H1 (cell line): ENCODE measurements around the gene KCNMA1. TPM values are rescaled to one million over a fixed set of nuclear protein-coding genes. Genes with fewer than 3 reads are reported as not detected.

ENCODE experiments used
- BCL11A ChIP-seq, 2 experiments: IDR thresholded peaks; one replicate each; pipeline ENCODE4 v1.6.1; 2011; ENCODE audit warnings: low read depth in 2 of 2, low read length in 2 of 2, mild to moderate bottlenecking in 2 of 2
- CTBP2 ChIP-seq: IDR thresholded peaks from 2 replicates; pipeline ENCODE4 v1.7.0; 2011; ENCODE audit warnings: borderline replicate concordance, mild to moderate bottlenecking, moderate library complexity, mixed read lengths, low read length; ENCODE audit not compliant: insufficient read depth, insufficient read length
- RXRA ChIP-seq: IDR thresholded peaks from 2 replicates; pipeline ENCODE4 v1.6.1; 2011; ENCODE audit warnings: low read depth, mild to moderate bottlenecking, low read length, moderate library complexity; ENCODE audit not compliant: insufficient read depth
- SIN3A ChIP-seq, 2 experiments: IDR thresholded peaks in 1 of 2; conservative IDR thresholded peaks in 1 of 2; 2 replicates each; pipeline ENCODE4 v1.6.1; 2011 to 2012; ENCODE audit warnings: low read length in 2 of 2, improper control_type of control experiment in 1 of 2, low read depth in 1 of 2, mild to moderate bottlenecking in 1 of 2
- polyA plus RNA-seq, 7 experiments: library from polyadenylated mRNA; depleted of rRNA in 3 of 7; stranded (reverse) in 5 of 7; unstranded in 2 of 7; fragments of >200 nt in 5 of 7; fragments of 200-250 nt in 2 of 7; gene quantifications; 1 replicate in 5 of 7; 2 replicates in 1 of 7; 4 replicates in 1 of 7; pipeline versions ENCODE4 v1.2.1 to v1.2.3, GENCODE V29; 2011 to 2013; ENCODE audit warnings: missing spikeins in 2 of 7, mixed read lengths in 2 of 7
- total RNA-seq: library from RNA; stranded (reverse); fragmentation: NEBNext Ultra II Directional; extraction: Animal tissue kit (Norgen Biotek cat#: 25700); gene quantifications from 2 replicates; pipeline ENCODE4 v1.2.1, GENCODE V29; 2021
- TF ChIP-seq, protein P1 (sequence below): fragments of 300-600 bp; sonication (generic); IDR thresholded peaks from 2 replicates; pipeline ENCODE4 v1.7.1; 2012; ENCODE audit warnings: low read length, moderate library complexity, mild to moderate bottlenecking, inconsistent platforms; ENCODE audit not compliant: insufficient replicate concordance
- TF ChIP-seq, protein P2 (sequence below): IDR thresholded peaks from 2 replicates; pipeline ENCODE4 v1.6.1; 2011; ENCODE audit warnings: low read length, improper control_type of control experiment
- TF ChIP-seq, protein P3 (sequence below), 3 experiments: IDR thresholded peaks; 1 replicate in 2 of 3; 2 replicates in 1 of 3; pipeline versions ENCODE4 v1.5.1 to v1.6.1; 2011; ENCODE audit warnings: low read length in 3 of 3, mild to moderate bottlenecking in 3 of 3, inconsistent platforms in 2 of 3, low read depth in 1 of 3, moderate library complexity in 1 of 3; ENCODE audit not compliant: insufficient read depth in 1 of 3; ENCODE audit errors: control extremely low read depth in 1 of 3

KCNMA1 gene
- total and polyA plus RNA-seq, 2 of the 8 experiments (the other 6 are each of a cell fraction or from before 2014, with no cell fraction given) = 10.2 to 11.1 TPM

DNA sequence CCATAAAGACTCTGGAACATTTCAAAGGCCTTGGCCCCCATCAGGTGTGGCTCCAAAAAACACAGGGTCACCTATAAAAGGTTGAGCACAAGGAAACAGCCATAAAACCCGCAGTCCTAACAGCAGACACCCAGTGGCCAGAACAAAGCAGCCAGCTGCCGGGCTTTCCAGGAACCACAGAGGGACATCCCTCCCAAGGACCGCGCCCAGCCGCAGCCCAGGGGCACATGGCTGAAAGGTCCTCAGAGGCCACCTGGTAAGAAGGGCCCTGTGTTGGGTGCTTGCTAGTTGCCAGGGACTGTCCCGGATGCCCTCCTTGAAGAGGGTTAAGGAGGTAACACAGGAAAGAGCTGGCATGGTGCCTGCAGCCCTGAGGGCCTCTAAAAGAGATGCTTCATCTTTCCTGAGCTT lies 32.7 kb downstream of the KCNMA1 start (continued):
- TF ChIP-seq, protein P1, sequence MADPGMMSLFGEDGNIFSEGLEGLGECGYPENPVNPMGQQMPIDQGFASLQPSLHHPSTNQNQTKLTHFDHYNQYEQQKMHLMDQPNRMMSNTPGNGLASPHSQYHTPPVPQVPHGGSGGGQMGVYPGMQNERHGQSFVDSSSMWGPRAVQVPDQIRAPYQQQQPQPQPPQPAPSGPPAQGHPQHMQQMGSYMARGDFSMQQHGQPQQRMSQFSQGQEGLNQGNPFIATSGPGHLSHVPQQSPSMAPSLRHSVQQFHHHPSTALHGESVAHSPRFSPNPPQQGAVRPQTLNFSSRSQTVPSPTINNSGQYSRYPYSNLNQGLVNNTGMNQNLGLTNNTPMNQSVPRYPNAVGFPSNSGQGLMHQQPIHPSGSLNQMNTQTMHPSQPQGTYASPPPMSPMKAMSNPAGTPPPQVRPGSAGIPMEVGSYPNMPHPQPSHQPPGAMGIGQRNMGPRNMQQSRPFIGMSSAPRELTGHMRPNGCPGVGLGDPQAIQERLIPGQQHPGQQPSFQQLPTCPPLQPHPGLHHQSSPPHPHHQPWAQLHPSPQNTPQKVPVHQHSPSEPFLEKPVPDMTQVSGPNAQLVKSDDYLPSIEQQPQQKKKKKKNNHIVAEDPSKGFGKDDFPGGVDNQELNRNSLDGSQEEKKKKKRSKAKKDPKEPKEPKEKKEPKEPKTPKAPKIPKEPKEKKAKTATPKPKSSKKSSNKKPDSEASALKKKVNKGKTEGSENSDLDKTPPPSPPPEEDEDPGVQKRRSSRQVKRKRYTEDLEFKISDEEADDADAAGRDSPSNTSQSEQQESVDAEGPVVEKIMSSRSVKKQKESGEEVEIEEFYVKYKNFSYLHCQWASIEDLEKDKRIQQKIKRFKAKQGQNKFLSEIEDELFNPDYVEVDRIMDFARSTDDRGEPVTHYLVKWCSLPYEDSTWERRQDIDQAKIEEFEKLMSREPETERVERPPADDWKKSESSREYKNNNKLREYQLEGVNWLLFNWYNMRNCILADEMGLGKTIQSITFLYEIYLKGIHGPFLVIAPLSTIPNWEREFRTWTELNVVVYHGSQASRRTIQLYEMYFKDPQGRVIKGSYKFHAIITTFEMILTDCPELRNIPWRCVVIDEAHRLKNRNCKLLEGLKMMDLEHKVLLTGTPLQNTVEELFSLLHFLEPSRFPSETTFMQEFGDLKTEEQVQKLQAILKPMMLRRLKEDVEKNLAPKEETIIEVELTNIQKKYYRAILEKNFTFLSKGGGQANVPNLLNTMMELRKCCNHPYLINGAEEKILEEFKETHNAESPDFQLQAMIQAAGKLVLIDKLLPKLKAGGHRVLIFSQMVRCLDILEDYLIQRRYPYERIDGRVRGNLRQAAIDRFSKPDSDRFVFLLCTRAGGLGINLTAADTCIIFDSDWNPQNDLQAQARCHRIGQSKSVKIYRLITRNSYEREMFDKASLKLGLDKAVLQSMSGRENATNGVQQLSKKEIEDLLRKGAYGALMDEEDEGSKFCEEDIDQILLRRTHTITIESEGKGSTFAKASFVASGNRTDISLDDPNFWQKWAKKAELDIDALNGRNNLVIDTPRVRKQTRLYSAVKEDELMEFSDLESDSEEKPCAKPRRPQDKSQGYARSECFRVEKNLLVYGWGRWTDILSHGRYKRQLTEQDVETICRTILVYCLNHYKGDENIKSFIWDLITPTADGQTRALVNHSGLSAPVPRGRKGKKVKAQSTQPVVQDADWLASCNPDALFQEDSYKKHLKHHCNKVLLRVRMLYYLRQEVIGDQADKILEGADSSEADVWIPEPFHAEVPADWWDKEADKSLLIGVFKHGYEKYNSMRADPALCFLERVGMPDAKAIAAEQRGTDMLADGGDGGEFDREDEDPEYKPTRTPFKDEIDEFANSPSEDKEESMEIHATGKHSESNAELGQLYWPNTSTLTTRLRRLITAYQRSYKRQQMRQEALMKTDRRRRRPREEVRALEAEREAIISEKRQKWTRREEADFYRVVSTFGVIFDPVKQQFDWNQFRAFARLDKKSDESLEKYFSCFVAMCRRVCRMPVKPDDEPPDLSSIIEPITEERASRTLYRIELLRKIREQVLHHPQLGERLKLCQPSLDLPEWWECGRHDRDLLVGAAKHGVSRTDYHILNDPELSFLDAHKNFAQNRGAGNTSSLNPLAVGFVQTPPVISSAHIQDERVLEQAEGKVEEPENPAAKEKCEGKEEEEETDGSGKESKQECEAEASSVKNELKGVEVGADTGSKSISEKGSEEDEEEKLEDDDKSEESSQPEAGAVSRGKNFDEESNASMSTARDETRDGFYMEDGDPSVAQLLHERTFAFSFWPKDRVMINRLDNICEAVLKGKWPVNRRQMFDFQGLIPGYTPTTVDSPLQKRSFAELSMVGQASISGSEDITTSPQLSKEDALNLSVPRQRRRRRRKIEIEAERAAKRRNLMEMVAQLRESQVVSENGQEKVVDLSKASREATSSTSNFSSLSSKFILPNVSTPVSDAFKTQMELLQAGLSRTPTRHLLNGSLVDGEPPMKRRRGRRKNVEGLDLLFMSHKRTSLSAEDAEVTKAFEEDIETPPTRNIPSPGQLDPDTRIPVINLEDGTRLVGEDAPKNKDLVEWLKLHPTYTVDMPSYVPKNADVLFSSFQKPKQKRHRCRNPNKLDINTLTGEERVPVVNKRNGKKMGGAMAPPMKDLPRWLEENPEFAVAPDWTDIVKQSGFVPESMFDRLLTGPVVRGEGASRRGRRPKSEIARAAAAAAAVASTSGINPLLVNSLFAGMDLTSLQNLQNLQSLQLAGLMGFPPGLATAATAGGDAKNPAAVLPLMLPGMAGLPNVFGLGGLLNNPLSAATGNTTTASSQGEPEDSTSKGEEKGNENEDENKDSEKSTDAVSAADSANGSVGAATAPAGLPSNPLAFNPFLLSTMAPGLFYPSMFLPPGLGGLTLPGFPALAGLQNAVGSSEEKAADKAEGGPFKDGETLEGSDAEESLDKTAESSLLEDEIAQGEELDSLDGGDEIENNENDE = no peak
- TF ChIP-seq SIN3A (conservative IDR thresholded peaks at IDR 0.05 in 1 of 2, IDR thresholded peaks at IDR 0.05 in 1 of 2; ENCODE audit: low read depth in 1 of 2, low read length in 2 of 2) (no peak), RXRA (no peak), CTBP2 (no peak), BCL11A (IDR thresholded peaks at IDR 0.05; ENCODE audit: low read depth in 2 of 2, low read length in 2 of 2) (no peak)
- TF ChIP-seq, protein P2, sequence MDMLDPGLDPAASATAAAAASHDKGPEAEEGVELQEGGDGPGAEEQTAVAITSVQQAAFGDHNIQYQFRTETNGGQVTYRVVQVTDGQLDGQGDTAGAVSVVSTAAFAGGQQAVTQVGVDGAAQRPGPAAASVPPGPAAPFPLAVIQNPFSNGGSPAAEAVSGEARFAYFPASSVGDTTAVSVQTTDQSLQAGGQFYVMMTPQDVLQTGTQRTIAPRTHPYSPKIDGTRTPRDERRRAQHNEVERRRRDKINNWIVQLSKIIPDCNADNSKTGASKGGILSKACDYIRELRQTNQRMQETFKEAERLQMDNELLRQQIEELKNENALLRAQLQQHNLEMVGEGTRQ = no peak
- TF ChIP-seq, protein P3, sequence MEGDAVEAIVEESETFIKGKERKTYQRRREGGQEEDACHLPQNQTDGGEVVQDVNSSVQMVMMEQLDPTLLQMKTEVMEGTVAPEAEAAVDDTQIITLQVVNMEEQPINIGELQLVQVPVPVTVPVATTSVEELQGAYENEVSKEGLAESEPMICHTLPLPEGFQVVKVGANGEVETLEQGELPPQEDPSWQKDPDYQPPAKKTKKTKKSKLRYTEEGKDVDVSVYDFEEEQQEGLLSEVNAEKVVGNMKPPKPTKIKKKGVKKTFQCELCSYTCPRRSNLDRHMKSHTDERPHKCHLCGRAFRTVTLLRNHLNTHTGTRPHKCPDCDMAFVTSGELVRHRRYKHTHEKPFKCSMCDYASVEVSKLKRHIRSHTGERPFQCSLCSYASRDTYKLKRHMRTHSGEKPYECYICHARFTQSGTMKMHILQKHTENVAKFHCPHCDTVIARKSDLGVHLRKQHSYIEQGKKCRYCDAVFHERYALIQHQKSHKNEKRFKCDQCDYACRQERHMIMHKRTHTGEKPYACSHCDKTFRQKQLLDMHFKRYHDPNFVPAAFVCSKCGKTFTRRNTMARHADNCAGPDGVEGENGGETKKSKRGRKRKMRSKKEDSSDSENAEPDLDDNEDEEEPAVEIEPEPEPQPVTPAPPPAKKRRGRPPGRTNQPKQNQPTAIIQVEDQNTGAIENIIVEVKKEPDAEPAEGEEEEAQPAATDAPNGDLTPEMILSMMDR (IDR thresholded peaks at IDR 0.05; ENCODE audit: control extremely low read depth in 1 of 3, insufficient read depth in 1 of 3, low read depth in 1 of 3, low read length in 3 of 3) = no peak
